SK-N-SH (cell line): ENCODE results near the gene ADAM11. TPM values are rescaled to one million over a fixed set of nuclear protein-coding genes. Genes with fewer than 3 reads are reported as not detected.

Experiments
- CTCF ChIA-PET: fragments of 300-600, 350-600 bp; formaldehyde crosslinking; extraction: SDS; loops from one replicate; lab custom pipeline; 2021; lab: Yijun Ruan, JAX
- POLR2A ChIA-PET: fragments of 350-600 bp; sonication (Branson Sonifier 250); formaldehyde crosslinking; extraction: SDS; loops from one replicate; lab custom pipeline; 2020; ENCODE audit warnings: antibody characterized with exemption, inconsistent platforms; lab: Yijun Ruan, JAX
- DNase-seq: peaks from one replicate; pipeline ENCODE4 v3.0.0; 2012
- H2AFZ ChIP-seq: fragments of 200-600 bp; sonication (generic); 2 replicates; pipeline ENCODE4 v1.8.1; 2016; ENCODE audit warnings: antibody characterized with exemption, mild to moderate bottlenecking, low read depth
- H3F3A ChIP-seq: fragments of 200-600 bp; sonication (generic); replicated peaks from 2 replicates; pipeline ENCODE3; 2016; ENCODE audit warnings: antibody characterized with exemption, mild to moderate bottlenecking; ENCODE audit not compliant: insufficient read depth
- H3K27ac ChIP-seq, 2 experiments: fragments of 200-500 bp in 1 of 2; fragments of 200-600 bp in 1 of 2; sonication (Bioruptor generic) in 1 of 2; sonication (generic), shearing (Covaris generic) in 1 of 2; 2 replicates each; pipeline versions ENCODE4 v1.5.1 to v1.6.1; 2014 to 2016; ENCODE audit warnings: low read depth in 2 of 2, inconsistent platforms in 1 of 2, low read length in 1 of 2, mild to moderate bottlenecking in 1 of 2, mixed read lengths in 1 of 2
- H3K27me3 ChIP-seq: fragments of 200-600 bp; sonication (generic), shearing (Covaris generic); 2 replicates; pipeline ENCODE4 v1.6.1; 2016; ENCODE audit warnings: mixed run types; ENCODE audit not compliant: insufficient read depth
- H3K36me3 ChIP-seq, 2 experiments: fragments of 200-500 bp in 1 of 2; fragments of 200-600 bp in 1 of 2; sonication (Bioruptor generic) in 1 of 2; sonication (generic) in 1 of 2; replicated peaks in 1 of 2; 2 replicates each; pipeline versions ENCODE3 to v1.5.1; 2014 to 2016; ENCODE audit warnings: low read length in 1 of 2, mild to moderate bottlenecking in 1 of 2; ENCODE audit not compliant: insufficient read depth in 2 of 2, control insufficient read depth in 1 of 2
- H3K4me1 ChIP-seq, 2 experiments: fragments of 200-500 bp in 1 of 2; fragments of 200-600 bp in 1 of 2; sonication (Bioruptor generic) in 1 of 2; sonication (generic), shearing (Covaris generic) in 1 of 2; 2 replicates each; pipeline versions ENCODE4 v1.5.1 to v1.6.1; 2014 to 2016; ENCODE audit warnings: low read depth in 1 of 2, low read length in 1 of 2, mixed run types in 1 of 2; ENCODE audit not compliant: insufficient read depth in 2 of 2, control insufficient read depth in 1 of 2
- H3K4me2 ChIP-seq: fragments of 200-600 bp; sonication (generic), shearing (Covaris generic); 2 replicates; pipeline ENCODE4 v1.6.1; 2017; ENCODE audit warnings: mixed run types
- H3K4me3 ChIP-seq, 2 experiments: fragments of 200-500 bp in 1 of 2; fragments of 200-600 bp in 1 of 2; sonication (Bioruptor generic) in 1 of 2; sonication (generic), shearing (Covaris generic) in 1 of 2; 2 replicates each; pipeline versions ENCODE4 v1.5.1 to v1.8.1; 2014 to 2016; ENCODE audit warnings: low read depth in 2 of 2, inconsistent platforms in 1 of 2, low read length in 1 of 2, mild to moderate bottlenecking in 1 of 2, mixed read lengths in 1 of 2, moderate library complexity in 1 of 2
- H3K79me2 ChIP-seq: fragments of 200-600 bp; sonication (generic); 2 replicates; pipeline ENCODE4 v1.8.1; 2017; ENCODE audit warnings: mild to moderate bottlenecking; ENCODE audit not compliant: insufficient read depth
- H3K9ac ChIP-seq: fragments of 200-600 bp; sonication (generic); 2 replicates; pipeline ENCODE4 v1.6.1; 2017; ENCODE audit warnings: mixed run types
- H3K9me2 ChIP-seq: fragments of 200-600 bp; sonication (generic); 2 replicates; pipeline ENCODE4 v1.6.1; 2017; ENCODE audit warnings: mixed run types
- H3K9me3 ChIP-seq: fragments of 200-600 bp; sonication (generic); 2 replicates; pipeline ENCODE4 v1.6.1; 2017; ENCODE audit warnings: mixed run types, mild to moderate bottlenecking, moderate library complexity
- H4K20me1 ChIP-seq: fragments of 200-600 bp; sonication (generic); 2 replicates; pipeline ENCODE4 v1.6.1; 2017; ENCODE audit warnings: mild to moderate bottlenecking, mixed run types; ENCODE audit not compliant: insufficient read depth
- ELF1 ChIP-seq: IDR thresholded peaks from 2 replicates; pipeline ENCODE4 v1.4.0; 2012
- EP300 ChIP-seq, 2 experiments: IDR thresholded peaks; 2 replicates each; pipeline versions ENCODE4 v1.4.0 to v1.6.1; 2012; ENCODE audit warnings: borderline replicate concordance in 1 of 2, low read depth in 1 of 2, low read length in 1 of 2
- EZH2phosphoT487 ChIP-seq: fragments of 200-600 bp; sonication (generic); IDR thresholded peaks from 2 replicates; pipeline ENCODE4 v1.6.1; 2017; ENCODE audit warnings: low read depth, mixed run types, mild to moderate bottlenecking, antibody characterized with exemption, moderate library complexity, borderline replicate concordance
- GATA2 ChIP-seq: sonication (generic); formaldehyde crosslinking; IDR thresholded peaks from 2 replicates; pipeline ENCODE4 v1.5.0; 2020; ENCODE audit warnings: mild to moderate bottlenecking, missing genetic modification reagents
- MXI1 ChIP-seq: IDR thresholded peaks from 2 replicates; pipeline ENCODE4 v1.6.1; 2012; ENCODE audit warnings: mild to moderate bottlenecking, low read depth, low read length, improper control_type of control experiment
- NFIC ChIP-seq: IDR thresholded peaks from 2 replicates; pipeline ENCODE4 v1.4.0; 2012; ENCODE audit warnings: borderline replicate concordance
- RFX5 ChIP-seq: IDR thresholded peaks from 2 replicates; pipeline ENCODE4 v1.6.1; 2012; ENCODE audit warnings: mild to moderate bottlenecking, improper control_type of control experiment, low read length
- TAF1 ChIP-seq: IDR thresholded peaks from 2 replicates; pipeline ENCODE4 v1.6.1; 2012; ENCODE audit warnings: low read depth, mild to moderate bottlenecking, low read length, moderate library complexity, borderline replicate concordance
- TCF12 ChIP-seq: IDR thresholded peaks from 2 replicates; pipeline ENCODE4 v1.4.0; 2012
- WGBS: methylation state at CpG from one replicate; pipeline ENCODE4 v1.1.6; 2017; ENCODE audit warnings: low lambda C conversion rate; 5-methylcytosine and 5-hydroxymethylcytosine counted together
- polyA plus RNA-seq, 3 experiments: library from polyadenylated mRNA; depleted of rRNA; stranded (reverse); fragments of >200 nt; gene quantifications; 2 replicates each; pipeline ENCODE4 v1.2.3, GENCODE V29; 2012
- TF ChIP-seq, protein P1 (sequence below): IDR thresholded peaks from 2 replicates; pipeline ENCODE4 v1.4.0; 2012; ENCODE audit warnings: low read depth, borderline replicate concordance
- TF ChIP-seq, protein P2 (sequence below): IDR thresholded peaks from 2 replicates; pipeline ENCODE4 v1.4.0; 2012; ENCODE audit warnings: low read depth
- TF ChIP-seq, protein P3 (sequence below): IDR thresholded peaks from 2 replicates; pipeline ENCODE4 v1.6.1; 2012; ENCODE audit warnings: mild to moderate bottlenecking, low read depth, low read length, moderate library complexity
- TF ChIP-seq, protein P4 (sequence below): fragments of 150-350 bp; IDR thresholded peaks from 2 replicates; pipeline ENCODE4 v1.6.1; 2017; ENCODE audit warnings: antibody characterized with exemption, low read length, low read depth, borderline replicate concordance
- TF ChIP-seq, protein P5 (sequence below): fragments of 200-600 bp; sonication (generic); IDR thresholded peaks from 2 replicates; pipeline ENCODE4 v1.6.1; 2017; ENCODE audit warnings: antibody characterized with exemption, mild to moderate bottlenecking, moderate library complexity

Gene ADAM11, protein sequence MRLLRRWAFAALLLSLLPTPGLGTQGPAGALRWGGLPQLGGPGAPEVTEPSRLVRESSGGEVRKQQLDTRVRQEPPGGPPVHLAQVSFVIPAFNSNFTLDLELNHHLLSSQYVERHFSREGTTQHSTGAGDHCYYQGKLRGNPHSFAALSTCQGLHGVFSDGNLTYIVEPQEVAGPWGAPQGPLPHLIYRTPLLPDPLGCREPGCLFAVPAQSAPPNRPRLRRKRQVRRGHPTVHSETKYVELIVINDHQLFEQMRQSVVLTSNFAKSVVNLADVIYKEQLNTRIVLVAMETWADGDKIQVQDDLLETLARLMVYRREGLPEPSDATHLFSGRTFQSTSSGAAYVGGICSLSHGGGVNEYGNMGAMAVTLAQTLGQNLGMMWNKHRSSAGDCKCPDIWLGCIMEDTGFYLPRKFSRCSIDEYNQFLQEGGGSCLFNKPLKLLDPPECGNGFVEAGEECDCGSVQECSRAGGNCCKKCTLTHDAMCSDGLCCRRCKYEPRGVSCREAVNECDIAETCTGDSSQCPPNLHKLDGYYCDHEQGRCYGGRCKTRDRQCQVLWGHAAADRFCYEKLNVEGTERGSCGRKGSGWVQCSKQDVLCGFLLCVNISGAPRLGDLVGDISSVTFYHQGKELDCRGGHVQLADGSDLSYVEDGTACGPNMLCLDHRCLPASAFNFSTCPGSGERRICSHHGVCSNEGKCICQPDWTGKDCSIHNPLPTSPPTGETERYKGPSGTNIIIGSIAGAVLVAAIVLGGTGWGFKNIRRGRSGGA
- 1.8 and 2.5 TPM in 2 replicates for polyA plus RNA-seq (2012; rRNA removed)
- polyA plus RNA-seq (2012; cell fraction: cytosol; rRNA removed): 1.2 and 1.3 TPM in 2 replicates
- 6.0 and 9.8 TPM in 2 replicates for polyA plus RNA-seq (2012; cell fraction: nucleus; rRNA removed)

DNA sequence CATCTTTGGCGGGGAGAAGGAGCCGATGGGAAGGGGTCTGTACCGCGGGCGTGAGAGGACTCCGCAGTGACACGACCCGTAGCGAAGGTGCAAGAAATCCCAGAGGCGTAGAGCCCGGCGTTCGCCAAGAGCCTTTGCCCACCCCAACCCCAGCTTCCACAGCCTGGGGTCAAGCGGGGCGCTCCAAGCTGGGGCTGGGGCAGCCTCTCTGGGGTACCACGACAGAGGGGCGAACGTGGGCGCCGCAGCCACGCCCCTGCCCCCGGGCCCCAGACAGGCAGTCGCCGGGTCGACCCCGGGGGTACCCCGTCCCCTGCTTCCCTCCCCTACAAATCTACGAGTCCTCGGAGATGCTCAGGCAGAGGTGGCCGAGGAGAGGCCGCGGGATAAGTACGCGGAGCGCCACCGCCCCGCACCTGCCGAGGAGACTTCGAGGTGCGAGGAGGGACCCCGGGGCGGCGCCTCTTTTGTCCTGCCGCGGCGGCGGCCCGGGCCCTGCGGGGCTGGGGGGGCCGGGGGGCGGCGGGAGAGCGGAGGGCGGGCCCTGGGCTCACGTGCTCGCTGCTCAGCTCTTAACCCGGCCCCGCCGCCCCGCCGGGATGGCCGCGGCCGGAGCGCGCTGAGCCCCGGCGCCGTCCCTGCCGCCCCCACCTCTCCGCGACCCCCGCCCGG is at the start of gene ADAM11:
ADAM11 (plus strand) TSS at position 575 of the 672 bp plus-strand sequence. CDS start 212 bp downstream, outside the sequence.
- Histone ChIP-seq H3K9ac (no peak within 1 kb of the TSS), H2AFZ (0 out of 2 replicates have a peak within 1 kb of the TSS, but pooled peaks have one; percentile 65), H3K27ac (no peak within 1 kb of the TSS), H3K27me3 (no peaks in the 10 kb centered on the region), H3K4me3 (peak within 1 kb of the TSS in 1 of 2 experiments; percentile 43; a peak in 3 of 4 replicates), H3K9me2 (no peaks in the 10 kb centered on the region), H3K4me2 (peak within 1 kb of the TSS; percentile 85), H3F3A (no peaks in the 10 kb centered on the region), H3K9me3 (no peaks in the 10 kb centered on the region), H3K4me1 (peaks cover 0 to 12% of the 10 kb centered on the region in 2 experiments; a peak in 1 of 4 replicates), H4K20me1 (no peaks in the 10 kb centered on the region), H3K79me2 (no peaks in the 10 kb centered on the region), H3K36me3 (no peaks in the 10 kb centered on the region)
- no peak for TF ChIP-seq NFIC
- TF ChIP-seq ELF1: no peak
- TF ChIP-seq, protein P1, sequence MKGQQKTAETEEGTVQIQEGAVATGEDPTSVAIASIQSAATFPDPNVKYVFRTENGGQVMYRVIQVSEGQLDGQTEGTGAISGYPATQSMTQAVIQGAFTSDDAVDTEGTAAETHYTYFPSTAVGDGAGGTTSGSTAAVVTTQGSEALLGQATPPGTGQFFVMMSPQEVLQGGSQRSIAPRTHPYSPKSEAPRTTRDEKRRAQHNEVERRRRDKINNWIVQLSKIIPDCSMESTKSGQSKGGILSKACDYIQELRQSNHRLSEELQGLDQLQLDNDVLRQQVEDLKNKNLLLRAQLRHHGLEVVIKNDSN: peak; percentile 33; the same call in 1 of the 2 replicates
- TF ChIP-seq RFX5: no peak
- TF ChIP-seq, protein P2, sequence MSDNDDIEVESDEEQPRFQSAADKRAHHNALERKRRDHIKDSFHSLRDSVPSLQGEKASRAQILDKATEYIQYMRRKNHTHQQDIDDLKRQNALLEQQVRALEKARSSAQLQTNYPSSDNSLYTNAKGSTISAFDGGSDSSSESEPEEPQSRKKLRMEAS: no peak
- POLR2A ChIA-PET: no interaction called here
- WGBS: 84% methylated on average over 13 of the region's 74 CpGs
- CTCF ChIA-PET: interaction anchor here (0.6 to 2.9 kb wide), 5 partner anchors 12 to 100 kb away, joined by 3 to 14 read pairs (median 4); no protein-coding TSS in a partner anchor
- DNase-seq: peak; percentile 91

DNA sequence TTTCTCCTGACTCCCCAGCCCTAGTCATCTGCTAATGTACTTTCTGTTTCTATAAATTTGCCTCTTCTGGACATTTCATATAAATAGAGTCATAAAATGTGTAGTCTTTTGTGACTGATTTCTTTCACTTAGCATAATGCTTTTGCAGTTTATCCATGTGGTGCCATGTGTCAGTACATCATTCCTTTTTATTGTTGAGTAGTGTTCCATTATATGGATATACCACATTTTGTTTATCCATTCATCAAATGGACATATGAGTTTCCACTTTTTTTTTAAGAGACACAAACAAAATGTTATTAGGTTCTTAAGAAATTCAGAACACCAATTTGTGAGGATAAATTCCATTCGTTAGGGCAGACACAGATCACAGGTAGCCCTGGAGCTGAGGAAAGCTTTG is 39.3 kb upstream of the ADAM11 start:
- Histone ChIP-seq H2AFZ (no peak overlapping the region), H3K27me3 (no peaks in the 10 kb centered on the region), H3K4me2 (no peak overlapping the region), H3F3A (no peaks in the 10 kb centered on the region), H3K36me3 (peaks cover 0 to 24% of the 10 kb centered on the region in 2 experiments), H3K79me2 (peaks cover 36% of the 10 kb centered on the region), H3K9ac (no peak overlapping the region), H3K9me3 (no peaks in the 10 kb centered on the region), H3K27ac (no peak overlapping the region), H3K4me3 (no peak overlapping the region), H3K4me1 (no peaks in the 10 kb centered on the region), H4K20me1 (no peaks in the 10 kb centered on the region), H3K9me2 (no peaks in the 10 kb centered on the region)
- POLR2A ChIA-PET: no interaction called here
- DNase-seq: no peak
- 95% methylated on average over 1 of the region's 1 CpG for WGBS
- CTCF ChIA-PET: no interaction called here
- TF ChIP-seq EP300 (IDR thresholded peaks at IDR 0.05; ENCODE audit: borderline replicate concordance in 1 of 2, low read depth in 1 of 2, low read length in 1 of 2) (no peak), GATA2 (no peak), EZH2phosphoT487 (no peak), MXI1 (no peak), TCF12 (no peak), TAF1 (no peak)
- TF ChIP-seq, protein P3, sequence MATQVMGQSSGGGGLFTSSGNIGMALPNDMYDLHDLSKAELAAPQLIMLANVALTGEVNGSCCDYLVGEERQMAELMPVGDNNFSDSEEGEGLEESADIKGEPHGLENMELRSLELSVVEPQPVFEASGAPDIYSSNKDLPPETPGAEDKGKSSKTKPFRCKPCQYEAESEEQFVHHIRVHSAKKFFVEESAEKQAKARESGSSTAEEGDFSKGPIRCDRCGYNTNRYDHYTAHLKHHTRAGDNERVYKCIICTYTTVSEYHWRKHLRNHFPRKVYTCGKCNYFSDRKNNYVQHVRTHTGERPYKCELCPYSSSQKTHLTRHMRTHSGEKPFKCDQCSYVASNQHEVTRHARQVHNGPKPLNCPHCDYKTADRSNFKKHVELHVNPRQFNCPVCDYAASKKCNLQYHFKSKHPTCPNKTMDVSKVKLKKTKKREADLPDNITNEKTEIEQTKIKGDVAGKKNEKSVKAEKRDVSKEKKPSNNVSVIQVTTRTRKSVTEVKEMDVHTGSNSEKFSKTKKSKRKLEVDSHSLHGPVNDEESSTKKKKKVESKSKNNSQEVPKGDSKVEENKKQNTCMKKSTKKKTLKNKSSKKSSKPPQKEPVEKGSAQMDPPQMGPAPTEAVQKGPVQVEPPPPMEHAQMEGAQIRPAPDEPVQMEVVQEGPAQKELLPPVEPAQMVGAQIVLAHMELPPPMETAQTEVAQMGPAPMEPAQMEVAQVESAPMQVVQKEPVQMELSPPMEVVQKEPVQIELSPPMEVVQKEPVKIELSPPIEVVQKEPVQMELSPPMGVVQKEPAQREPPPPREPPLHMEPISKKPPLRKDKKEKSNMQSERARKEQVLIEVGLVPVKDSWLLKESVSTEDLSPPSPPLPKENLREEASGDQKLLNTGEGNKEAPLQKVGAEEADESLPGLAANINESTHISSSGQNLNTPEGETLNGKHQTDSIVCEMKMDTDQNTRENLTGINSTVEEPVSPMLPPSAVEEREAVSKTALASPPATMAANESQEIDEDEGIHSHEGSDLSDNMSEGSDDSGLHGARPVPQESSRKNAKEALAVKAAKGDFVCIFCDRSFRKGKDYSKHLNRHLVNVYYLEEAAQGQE: no peak
- TF ChIP-seq, protein P2: no peak
- TF ChIP-seq, protein P4, sequence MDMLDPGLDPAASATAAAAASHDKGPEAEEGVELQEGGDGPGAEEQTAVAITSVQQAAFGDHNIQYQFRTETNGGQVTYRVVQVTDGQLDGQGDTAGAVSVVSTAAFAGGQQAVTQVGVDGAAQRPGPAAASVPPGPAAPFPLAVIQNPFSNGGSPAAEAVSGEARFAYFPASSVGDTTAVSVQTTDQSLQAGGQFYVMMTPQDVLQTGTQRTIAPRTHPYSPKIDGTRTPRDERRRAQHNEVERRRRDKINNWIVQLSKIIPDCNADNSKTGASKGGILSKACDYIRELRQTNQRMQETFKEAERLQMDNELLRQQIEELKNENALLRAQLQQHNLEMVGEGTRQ: no peak
- TF ChIP-seq, protein P5, sequence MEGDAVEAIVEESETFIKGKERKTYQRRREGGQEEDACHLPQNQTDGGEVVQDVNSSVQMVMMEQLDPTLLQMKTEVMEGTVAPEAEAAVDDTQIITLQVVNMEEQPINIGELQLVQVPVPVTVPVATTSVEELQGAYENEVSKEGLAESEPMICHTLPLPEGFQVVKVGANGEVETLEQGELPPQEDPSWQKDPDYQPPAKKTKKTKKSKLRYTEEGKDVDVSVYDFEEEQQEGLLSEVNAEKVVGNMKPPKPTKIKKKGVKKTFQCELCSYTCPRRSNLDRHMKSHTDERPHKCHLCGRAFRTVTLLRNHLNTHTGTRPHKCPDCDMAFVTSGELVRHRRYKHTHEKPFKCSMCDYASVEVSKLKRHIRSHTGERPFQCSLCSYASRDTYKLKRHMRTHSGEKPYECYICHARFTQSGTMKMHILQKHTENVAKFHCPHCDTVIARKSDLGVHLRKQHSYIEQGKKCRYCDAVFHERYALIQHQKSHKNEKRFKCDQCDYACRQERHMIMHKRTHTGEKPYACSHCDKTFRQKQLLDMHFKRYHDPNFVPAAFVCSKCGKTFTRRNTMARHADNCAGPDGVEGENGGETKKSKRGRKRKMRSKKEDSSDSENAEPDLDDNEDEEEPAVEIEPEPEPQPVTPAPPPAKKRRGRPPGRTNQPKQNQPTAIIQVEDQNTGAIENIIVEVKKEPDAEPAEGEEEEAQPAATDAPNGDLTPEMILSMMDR: no peak
